Germinal center (tissue), 1 donor: ENCODE results near the gene MRPL50.
A peak's percentile ranks its signal among the peaks of the same experiment; 100 is the strongest.
"Not testable (repeated sequence)": the region's sequence is repeated elsewhere in the genome, so short reads cannot be mapped to it uniquely, and the experiment has no call there.

Source experiments
- DNase-seq: peaks from one replicate; pipeline ENCODE4 v3.0.0; 2012; ENCODE audit warnings: mixed read lengths, low spot score

MRPL50 gene

GRCh38 chr9:101417977-101418376, 19.6 kb upstream of the MRPL50 start:
- DNase-seq, result no peak

- no peak for DNase-seq
These were observed 19.0 kb upstream of the MRPL50 start for GRCh38 chr9:101417389-101417788.

- DNase-seq, result no peak
These were observed 17.2 kb upstream of the MRPL50 start for GRCh38 chr9:101415578-101415977.

- no peak for DNase-seq
These were observed 16.4 kb upstream of the MRPL50 start for GRCh38 chr9:101414839-101415238.

- DNase-seq, result no peak
These were observed 10.7 kb upstream of the MRPL50 start for GRCh38 chr9:101409079-101409477.

- no peak for DNase-seq
These were observed 10.1 kb upstream of the MRPL50 start for GRCh38 chr9:101408374-101409078.

- no peak for DNase-seq
These were observed 5.3 kb upstream of the MRPL50 start for GRCh38 chr9:101403516-101404285.

GRCh38 chr9:101400120-101400519, 1.7 kb upstream of the MRPL50 start:
- DNase-seq, result no peak

GRCh38 chr9:101399643-101399970, 1.2 kb upstream of the MRPL50 start:
- DNase-seq, result no peak

- no peak for DNase-seq
These were observed 668 bp upstream of the MRPL50 start for GRCh38 chr9:101398930-101399642.

- DNase-seq, result no peak
These were observed 711 bp downstream of the MRPL50 start for GRCh38 chr9:101397746-101398067.

- DNase-seq, result no peak
These were observed 3.7 kb downstream of the MRPL50 start for GRCh38 chr9:101394687-101395086.

- DNase-seq, result no peak
These were observed 5.3 kb downstream of the MRPL50 start for GRCh38 chr9:101393135-101393534.

- no peak for DNase-seq
These were observed 9.9 kb downstream of the MRPL50 start for GRCh38 chr9:101388507-101388993.

- peak; percentile 12 for DNase-seq
These were observed 10.4 kb downstream of the MRPL50 start for GRCh38 chr9:101387871-101388506.

- not testable (repeated sequence) for DNase-seq
These were observed 13.4 kb downstream of the MRPL50 start, which contains the start of gene BAAT for GRCh38 chr9:101384873-101385536. BAAT (minus strand) TSS chr9:101385006; CDS start chr9:101371404, 13,602 bp downstream.

- DNase-seq, result no peak
These were observed 15.1 kb downstream of the MRPL50 start for GRCh38 chr9:101383361-101383760.

GRCh38 chr9:101381833-101382342, 16.5 kb downstream of the MRPL50 start:
- no peak for DNase-seq

GRCh38 chr9:101381118-101381517, 17.3 kb downstream of the MRPL50 start:
- no peak for DNase-seq

- no peak for DNase-seq
These were observed 18.1 kb downstream of the MRPL50 start for GRCh38 chr9:101380295-101380694.

GRCh38 chr9:101376111-101376848, 22.1 kb downstream of the MRPL50 start:
- no peak for DNase-seq
